ENCODE data around the gene CCDC142. TPM values are rescaled to one million over a fixed set of nuclear protein-coding genes. Genes with fewer than 3 reads are reported as not detected.
A peak's percentile ranks its signal among the peaks of the same experiment; 100 is the strongest.

CCDC142 gene
- total and polyA plus RNA-seq, 11 donors, result 4.4 to 13.4 (median 6.4) TPM

- H3K27me3 ChIP-seq, result peaks cover 0 to 38% (median 0%) of the 10 kb centered on the region in 9 donors
- DNase-seq, result peak; percentile 82 to 91 (median 86)
- H3K9me3 ChIP-seq, result no peaks in the 10 kb centered on the region
- TF ChIP-seq POLR2A (IDR thresholded peaks at IDR 0.05) (no peak), CTCF (IDR thresholded peaks at IDR 0.05) (no peak)
- H3K4me3 ChIP-seq, result peak overlapping the region; percentile 30 to 72 (median 60)
- ATAC-seq, result peak; percentile 55 to 69 (median 65)
- intact Hi-C loops (cut with DNase I), result loop anchor here in 3 of 10 donors (1.0 to 2.0 kb wide), 3 partner anchors 14 to 25 kb away; partner anchors contain the start of gene INO80B (in 1 of the 3)
- H3K27ac ChIP-seq, result peak overlapping the region; percentile 77 to 95 (median 86)
- H3K4me1 ChIP-seq, result peaks cover 0 to 63% (median 37%) of the 10 kb centered on the region in 12 donors
- WGBS, 4 donors, result 3 to 12% (median 8%) methylated on average over 14 of the region's 14 CpGs
- peaks cover 0 to 7% (median 0%) of the 10 kb centered on the region in 9 donors for H3K36me3 ChIP-seq
Observed at GRCh38 chr2:74439803-74440377, 42.9 kb downstream of the CCDC142 start.

- H3K4me1 ChIP-seq, result peaks cover 0 to 63% (median 37%) of the 10 kb centered on the region in 12 donors
- no peak for ATAC-seq
- TF ChIP-seq CTCF (IDR thresholded peaks at IDR 0.05) (no peak), POLR2A (IDR thresholded peaks at IDR 0.05) (no peak)
- H3K4me3 ChIP-seq, result peak overlapping the region; percentile 30 to 72 (median 60)
- peaks cover 0 to 38% (median 0%) of the 10 kb centered on the region in 9 donors for H3K27me3 ChIP-seq
- H3K27ac ChIP-seq, result peak overlapping the region; percentile 77 to 95 (median 86)
- 18 to 35% (median 29%) methylated on average over 2 to 3 of the region's 3 CpGs for WGBS, 4 donors
- DNase-seq, result no peak
- intact Hi-C loops (cut with DNase I), result loop anchor here in 1 of 10 donors (2.0 kb wide), 1 partner anchor 25 kb away; no protein-coding TSS in a partner anchor
- H3K36me3 ChIP-seq, result peaks cover 0 to 12% (median 0%) of the 10 kb centered on the region in 9 donors
- H3K9me3 ChIP-seq, result no peaks in the 10 kb centered on the region
Observed at GRCh38 chr2:74439373-74439772, 43.4 kb downstream of the CCDC142 start.

DNA sequence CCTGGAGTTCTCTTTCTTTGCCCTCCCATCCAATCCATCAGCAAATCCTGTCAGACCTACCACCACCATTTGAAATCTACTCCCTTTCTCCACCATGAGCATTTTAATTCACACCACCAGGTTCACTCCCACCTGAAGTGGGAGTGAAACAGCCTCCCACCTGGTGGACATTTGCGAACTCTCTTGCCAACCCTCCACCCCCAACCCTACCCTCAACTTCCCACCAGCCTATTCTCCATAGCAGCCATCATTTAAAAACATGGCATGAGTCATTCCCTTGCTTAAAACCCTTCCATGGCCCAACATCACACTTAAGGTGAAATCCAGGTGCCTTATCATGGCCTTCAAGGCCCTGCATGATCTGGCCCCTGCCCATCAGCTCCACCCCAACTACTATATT is 44.5 kb downstream of the CCDC142 start:
- no peaks in the 10 kb centered on the region for H3K9me3 ChIP-seq
- peaks cover 0 to 12% (median 0%) of the 10 kb centered on the region in 9 donors for H3K36me3 ChIP-seq
- intact Hi-C loops (cut with DNase I), result loop anchor here in 1 of 10 donors (2.0 kb wide), 1 partner anchor 23 kb away; no protein-coding TSS in a partner anchor
- peak overlapping the region in 1 of 12 donors; percentile 36 for H3K27ac ChIP-seq
- peaks cover 0 to 38% (median 0%) of the 10 kb centered on the region in 9 donors for H3K27me3 ChIP-seq
- H3K4me3 ChIP-seq, result peak overlapping the region in 5 of 12 donors; percentile 57 to 72 (median 65)
- TF ChIP-seq POLR2A (IDR thresholded peaks at IDR 0.05), result no peak
- TF ChIP-seq CTCF (IDR thresholded peaks at IDR 0.05), result no peak
- WGBS, 4 donors, result 92 to 100% (median 97%) methylated on average over 1 of the region's 1 CpG
- ATAC-seq, result no peak
- DNase-seq, result no peak
- peaks cover 0 to 60% (median 34%) of the 10 kb centered on the region in 12 donors for H3K4me1 ChIP-seq

Measured in heart left ventricle (tissue), 16 donors.